ENCODE measurements around the gene ARHGAP8.
A peak's percentile ranks its signal among the peaks of the same experiment; 100 is the strongest.

Gene ARHGAP8

DNA sequence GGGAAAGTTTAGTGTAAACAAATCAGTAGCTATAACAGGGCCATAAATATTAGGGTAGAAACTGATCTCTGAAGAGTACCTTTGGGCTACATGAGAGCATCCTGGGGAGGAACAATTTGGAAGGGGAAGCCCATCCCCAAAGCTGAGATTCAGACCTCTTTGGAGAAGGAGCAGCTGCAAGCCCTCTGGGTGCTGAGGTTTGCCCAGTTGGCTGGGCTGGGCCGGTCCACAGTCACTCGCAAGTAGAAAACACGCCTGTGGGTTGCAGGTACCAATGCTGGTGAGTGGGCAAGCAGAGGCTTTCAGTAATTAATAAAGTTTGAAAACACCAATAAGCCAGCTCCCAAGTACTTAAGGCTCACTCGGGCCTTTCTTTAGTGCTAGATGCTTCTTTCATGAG lies 124.5 kb downstream of the ARHGAP8 start:
- TF ChIP-seq, protein P1, sequence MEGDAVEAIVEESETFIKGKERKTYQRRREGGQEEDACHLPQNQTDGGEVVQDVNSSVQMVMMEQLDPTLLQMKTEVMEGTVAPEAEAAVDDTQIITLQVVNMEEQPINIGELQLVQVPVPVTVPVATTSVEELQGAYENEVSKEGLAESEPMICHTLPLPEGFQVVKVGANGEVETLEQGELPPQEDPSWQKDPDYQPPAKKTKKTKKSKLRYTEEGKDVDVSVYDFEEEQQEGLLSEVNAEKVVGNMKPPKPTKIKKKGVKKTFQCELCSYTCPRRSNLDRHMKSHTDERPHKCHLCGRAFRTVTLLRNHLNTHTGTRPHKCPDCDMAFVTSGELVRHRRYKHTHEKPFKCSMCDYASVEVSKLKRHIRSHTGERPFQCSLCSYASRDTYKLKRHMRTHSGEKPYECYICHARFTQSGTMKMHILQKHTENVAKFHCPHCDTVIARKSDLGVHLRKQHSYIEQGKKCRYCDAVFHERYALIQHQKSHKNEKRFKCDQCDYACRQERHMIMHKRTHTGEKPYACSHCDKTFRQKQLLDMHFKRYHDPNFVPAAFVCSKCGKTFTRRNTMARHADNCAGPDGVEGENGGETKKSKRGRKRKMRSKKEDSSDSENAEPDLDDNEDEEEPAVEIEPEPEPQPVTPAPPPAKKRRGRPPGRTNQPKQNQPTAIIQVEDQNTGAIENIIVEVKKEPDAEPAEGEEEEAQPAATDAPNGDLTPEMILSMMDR (IDR thresholded peaks at IDR 0.05; ENCODE audit: extremely low read depth, insufficient read depth, missing control alignments), result no peak
- in situ Hi-C loops (cut with MboI; ENCODE audit: low pct_unique_long_range_greater_than_20kb, low sequenced_read_pairs, unreplicated experiment), result no loop called here
- no peak for DNase-seq (ENCODE audit: low spot score)

DNA sequence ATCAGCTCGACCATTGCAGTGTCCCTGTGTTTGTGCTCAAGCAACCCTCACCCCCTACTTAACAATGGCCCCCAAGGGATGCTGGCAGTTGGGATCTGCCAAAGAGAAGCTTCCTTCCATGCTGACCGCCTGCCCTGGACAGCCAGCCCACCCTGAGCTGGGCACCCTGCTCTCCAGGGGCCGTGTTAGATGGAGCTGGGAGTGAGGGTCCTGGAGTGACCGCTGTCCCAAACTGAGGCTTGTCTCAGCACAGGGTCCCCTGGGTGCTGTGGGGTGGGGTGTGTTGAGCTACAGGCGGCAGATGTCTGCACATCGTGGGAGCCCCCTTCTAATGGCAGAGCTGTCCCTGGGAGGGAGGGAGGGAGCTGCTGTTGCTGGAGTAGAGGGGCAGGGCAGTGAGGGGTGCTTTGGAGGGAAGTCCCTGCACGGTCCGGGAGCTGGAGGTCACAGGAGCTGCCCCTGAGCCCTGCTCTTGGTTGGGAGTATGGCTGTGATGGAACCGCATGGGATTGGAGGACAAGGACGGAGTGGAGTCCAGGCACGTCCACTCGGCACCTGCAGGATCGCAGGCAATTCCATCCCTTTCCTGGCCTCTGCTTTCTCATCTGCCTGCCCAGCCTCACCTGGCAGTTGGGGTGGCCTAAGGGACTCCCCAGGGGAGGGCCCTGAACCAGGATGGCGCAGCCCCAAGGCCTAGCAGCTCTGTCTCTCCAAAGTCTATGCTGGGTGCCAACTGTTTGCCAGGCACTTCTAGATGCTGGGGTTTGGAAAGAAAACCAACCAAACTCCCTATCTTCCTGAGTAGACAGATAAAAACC lies 126.3 kb downstream of the ARHGAP8 start:
- in situ Hi-C loops (cut with MboI; ENCODE audit: low pct_unique_long_range_greater_than_20kb, low sequenced_read_pairs, unreplicated experiment), result no loop called here
- TF ChIP-seq, protein P1 (IDR thresholded peaks at IDR 0.05; ENCODE audit: extremely low read depth, insufficient read depth, missing control alignments), result no peak
- no peak for DNase-seq (ENCODE audit: low spot score)

DNA sequence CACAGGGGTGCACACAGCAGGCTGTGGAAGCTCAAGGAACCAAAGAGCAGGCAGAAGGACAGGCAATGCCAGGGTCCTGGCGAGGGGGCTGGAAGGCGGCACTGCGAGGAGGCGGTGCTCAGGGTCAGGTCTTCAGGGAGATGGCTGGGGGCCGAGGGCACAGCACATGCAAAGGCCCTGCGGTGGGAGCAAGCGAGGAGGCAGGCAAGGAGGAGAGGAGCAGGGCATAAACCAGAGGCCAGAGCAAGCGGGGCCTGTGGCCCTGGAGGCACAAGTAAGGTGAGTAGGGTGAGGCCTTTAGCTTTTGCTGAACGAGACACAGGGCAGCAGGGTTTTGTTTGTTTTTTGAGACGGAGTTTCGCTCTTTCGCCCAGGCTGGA lies 126.9 kb downstream of the ARHGAP8 start:
- DNase-seq (ENCODE audit: low spot score), result no peak
- in situ Hi-C loops (cut with MboI; ENCODE audit: low pct_unique_long_range_greater_than_20kb, low sequenced_read_pairs, unreplicated experiment), result no loop called here
- TF ChIP-seq, protein P1 (IDR thresholded peaks at IDR 0.05; ENCODE audit: extremely low read depth, insufficient read depth, missing control alignments), result no peak

DNA sequence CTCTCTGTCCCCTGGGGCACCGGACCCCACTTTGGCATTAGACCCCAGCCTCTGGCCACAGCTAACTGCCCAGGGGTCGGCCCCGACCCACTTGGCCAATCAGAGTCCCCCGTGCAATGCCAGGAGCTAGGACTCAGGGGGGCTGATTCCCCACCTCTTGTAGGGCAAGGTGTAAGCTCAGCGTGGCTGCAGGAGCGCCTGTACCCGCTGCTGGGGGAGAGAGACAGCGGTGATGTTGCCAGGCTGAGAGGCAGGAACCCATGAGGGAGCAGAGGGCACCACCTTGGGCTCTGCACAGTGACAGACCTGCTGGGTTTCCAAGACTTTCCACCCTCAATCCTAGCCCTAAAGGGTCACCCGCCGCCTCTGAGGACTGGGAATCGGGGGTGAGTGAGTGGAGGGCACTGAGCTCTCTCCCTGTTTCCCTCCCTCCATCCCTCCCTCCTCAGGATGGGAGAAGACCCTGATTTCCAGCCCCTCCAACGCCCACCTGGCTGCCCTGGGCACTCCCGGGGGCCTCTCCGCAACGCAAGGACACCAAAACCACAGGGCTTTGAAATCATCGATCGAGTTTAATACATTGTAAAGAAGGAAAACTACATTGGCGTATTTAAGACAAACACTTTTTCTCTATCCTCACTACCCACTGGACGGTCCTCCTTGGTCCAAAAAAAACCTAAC lies 128.4 kb downstream of the ARHGAP8 start:
- in situ Hi-C loops (cut with MboI; ENCODE audit: low pct_unique_long_range_greater_than_20kb, low sequenced_read_pairs, unreplicated experiment), result no loop called here
- no peak for DNase-seq (ENCODE audit: low spot score)
- TF ChIP-seq, protein P1 (IDR thresholded peaks at IDR 0.05; ENCODE audit: extremely low read depth, insufficient read depth, missing control alignments), result no peak

DNA sequence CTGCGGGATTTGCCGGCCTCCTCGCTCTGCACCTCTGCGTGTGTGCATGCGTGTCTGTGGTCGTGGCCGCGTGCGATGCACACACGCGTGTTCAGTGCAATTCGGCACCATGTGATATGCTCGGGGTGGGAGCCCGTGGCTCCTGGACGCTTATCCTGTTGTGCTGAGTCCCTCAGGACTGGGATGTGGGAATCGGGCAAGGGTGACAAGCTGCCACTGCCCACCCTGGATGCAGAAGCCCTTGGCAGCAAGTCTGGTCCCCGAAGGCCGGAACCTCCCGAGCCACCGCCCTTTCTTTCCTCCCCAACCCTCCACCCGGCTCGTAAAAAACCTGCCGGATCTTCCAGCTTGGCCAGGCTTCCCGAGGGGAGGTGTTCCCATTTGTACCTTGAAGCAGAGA lies 129.2 kb downstream of the ARHGAP8 start:
- in situ Hi-C loops (cut with MboI; ENCODE audit: low pct_unique_long_range_greater_than_20kb, low sequenced_read_pairs, unreplicated experiment), result no loop called here
- no peak for DNase-seq (ENCODE audit: low spot score)
- TF ChIP-seq, protein P1 (IDR thresholded peaks at IDR 0.05; ENCODE audit: extremely low read depth, insufficient read depth, missing control alignments), result no peak

DNA sequence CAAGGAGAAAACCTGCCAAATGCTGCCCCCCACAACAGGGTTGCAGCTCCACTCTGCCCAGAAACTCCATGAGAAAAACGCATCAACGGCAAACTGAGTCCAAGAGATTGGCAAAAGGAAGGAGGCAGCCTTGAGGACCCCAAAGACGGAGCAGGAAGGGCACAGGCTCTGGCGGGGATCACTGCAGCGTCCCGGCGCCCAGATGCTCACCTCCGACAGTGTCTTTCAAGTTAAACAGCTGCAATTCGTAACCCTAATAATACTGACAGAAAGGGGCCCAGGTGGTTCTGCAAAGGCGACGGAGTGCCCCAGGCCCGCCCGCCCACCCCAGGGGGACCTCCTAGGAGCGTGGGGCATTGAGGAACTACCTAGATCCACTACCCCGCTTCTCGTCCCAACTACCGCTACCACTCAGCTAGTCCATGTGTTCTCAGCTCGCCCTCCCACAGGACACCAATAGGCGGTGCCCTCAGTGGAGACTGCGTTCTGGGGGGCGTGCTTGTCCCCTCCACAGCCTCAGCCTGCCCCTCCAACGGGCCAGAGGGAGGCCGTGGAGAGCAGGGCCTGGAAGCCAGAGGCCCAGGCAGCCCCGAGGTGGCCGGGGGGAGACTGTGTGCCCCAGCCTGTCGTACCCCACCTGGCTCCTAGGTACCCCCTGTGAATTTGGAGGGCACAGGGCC lies 130.0 kb downstream of the ARHGAP8 start:
- TF ChIP-seq, protein P1 (IDR thresholded peaks at IDR 0.05; ENCODE audit: extremely low read depth, insufficient read depth, missing control alignments), result no peak
- in situ Hi-C loops (cut with MboI; ENCODE audit: low pct_unique_long_range_greater_than_20kb, low sequenced_read_pairs, unreplicated experiment), result no loop called here
- peak; percentile 14 for DNase-seq (ENCODE audit: low spot score)
